NCI-H2196 (cell line): ENCODE data around the gene BCAN.
A peak's percentile ranks its signal among the peaks of the same experiment; 100 is the strongest.

Experiments used
- DNase-seq: peaks from one replicate; lab custom pipeline; 2025; ENCODE audit not compliant: unreplicated experiment; lab: John Stamatoyannopoulos, UW

BCAN gene

DNA sequence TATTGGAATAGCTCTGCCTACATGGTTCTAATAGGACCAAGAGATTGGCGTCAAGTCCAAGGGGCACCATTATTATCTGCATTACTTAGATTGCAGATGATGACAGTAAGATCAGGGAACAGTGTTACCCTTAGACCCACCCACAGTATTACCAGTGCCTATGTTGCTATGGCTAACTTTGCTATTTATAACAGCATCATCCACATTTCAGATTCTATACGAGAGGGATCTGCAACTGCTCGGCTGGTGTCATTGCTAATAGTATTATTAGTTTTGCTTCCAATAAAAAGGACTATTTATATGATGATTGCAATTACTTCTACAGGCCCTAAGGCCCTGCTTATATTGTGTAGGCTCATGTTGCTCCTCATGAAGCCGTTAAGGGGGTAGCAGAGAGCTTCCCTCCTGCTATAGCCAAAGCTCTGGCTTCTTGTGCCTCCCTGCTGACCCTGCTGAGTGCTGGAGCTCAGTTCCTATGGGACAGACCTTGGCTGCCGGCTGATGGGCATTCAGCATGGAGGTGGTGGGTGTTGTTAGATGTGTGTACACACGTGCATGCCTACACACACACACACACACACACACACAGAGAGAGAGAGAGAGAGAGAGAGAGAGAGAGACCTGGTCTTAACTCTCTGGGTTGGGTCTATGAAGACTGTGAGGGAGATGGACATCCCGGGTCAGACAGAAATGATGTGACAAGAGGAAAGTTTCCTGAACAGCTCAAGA, 1.3 kb downstream of the BCAN start:
- no peak for DNase-seq

DNA sequence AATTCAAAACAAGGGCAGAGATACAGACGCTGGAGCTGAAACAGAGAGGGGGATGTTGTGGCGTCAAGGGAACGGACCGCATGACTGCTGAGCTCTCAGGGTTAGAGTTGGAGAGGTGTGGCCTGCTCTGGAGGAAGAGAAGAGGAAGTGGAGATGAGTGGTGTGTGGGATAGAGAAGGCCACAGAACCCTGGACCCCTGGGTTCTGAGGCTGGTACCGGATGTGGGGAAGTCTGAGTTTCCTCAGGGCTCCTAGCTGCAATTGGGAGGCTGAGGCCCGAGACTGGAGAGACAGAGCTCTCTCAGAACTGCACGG, 1.8 kb downstream of the BCAN start:
- no peak for DNase-seq

DNA sequence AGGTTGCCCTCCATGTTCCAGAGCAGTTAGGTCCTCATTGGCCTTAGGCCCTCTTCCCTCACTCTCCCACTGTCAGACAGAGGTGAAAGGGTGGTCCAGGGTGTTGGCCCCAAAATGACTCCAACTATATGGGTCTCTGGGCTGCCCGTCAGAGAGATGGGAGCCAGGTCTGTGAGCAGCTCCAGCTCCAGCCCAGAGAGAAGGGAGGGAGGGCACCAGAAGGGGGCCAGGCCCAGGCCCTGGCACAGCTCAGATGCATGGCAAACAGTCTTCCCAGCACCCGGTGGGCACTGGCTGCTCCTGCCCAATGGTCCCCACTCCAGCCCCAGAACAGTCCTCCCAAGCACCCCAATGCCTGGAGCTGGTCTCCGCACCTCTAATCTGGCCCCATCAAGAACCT, 2.2 kb downstream of the BCAN start:
- no peak for DNase-seq

DNA sequence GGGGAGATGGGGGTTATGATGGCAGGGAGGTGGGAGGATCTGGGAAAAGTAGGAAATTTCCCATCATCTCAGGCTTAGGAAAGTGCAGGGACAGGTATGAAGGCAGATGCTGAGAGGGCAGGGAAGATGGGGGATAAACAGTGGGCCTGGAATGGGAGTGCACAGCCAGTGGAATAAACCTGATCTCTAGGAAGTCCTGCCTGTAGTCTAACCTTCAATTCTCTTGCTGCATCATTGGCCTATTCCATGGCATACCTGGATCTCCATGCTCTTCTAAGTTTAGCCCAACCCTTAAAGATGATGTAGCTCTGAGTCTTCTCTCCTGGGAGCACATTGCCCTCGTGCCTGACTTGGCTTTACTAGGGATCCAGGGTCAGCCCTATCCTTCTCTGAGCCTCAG, 2.7 kb downstream of the BCAN start:
- no peak for DNase-seq

DNA sequence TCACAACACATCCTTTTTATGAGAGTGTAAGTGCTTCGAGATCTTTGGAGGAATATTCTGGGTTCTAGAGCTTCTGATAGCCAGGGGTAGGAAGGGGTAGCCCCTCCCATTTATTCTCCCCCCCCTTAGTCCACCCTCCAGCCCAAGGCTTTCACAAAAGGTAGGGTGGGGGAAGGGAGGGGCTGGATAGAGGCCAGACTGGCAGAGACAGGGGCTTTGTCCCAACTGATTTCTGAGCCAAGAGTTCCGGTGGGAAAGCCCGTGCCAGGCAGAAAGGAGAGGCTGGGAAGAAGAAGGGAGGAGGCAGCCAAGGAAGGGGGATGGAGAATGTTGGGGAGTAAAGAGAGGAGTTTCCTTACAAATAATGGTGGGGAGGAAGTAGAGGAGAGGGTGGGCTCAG, 3.1 kb downstream of the BCAN start:
- DNase-seq, result no peak

DNA sequence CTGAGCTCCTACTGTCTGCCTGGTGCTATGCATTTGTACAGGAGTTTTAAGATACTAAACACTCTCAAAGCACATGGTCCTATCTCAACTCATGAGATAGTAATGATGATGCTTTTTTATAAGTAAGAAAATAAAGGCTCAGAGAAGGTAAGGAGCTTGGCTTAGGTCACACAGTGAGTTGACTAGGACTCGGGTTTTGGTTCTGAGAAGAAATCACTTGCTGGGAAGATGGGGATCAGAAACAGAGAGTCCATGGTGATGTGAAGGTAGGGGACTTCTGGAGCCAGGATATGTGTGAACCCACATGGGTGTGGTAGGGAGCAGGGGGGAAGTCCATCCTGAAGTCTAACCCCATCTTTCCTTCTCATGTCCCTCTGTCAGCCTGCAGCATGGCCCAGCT, 3.7 kb downstream of the BCAN start:
- DNase-seq, result no peak

DNA sequence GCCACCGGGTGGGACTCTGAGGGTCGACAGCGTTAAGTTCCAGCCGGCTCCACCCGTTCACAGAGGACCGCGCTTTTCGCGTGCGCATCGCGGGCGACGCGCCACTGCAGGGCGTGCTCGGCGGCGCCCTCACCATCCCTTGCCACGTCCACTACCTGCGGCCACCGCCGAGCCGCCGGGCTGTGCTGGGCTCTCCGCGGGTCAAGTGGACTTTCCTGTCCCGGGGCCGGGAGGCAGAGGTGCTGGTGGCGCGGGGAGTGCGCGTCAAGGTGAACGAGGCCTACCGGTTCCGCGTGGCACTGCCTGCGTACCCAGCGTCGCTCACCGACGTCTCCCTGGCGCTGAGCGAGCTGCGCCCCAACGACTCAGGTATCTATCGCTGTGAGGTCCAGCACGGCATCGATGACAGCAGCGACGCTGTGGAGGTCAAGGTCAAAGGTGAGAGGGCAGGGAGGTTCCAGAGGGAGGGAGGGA, 4.9 kb downstream of the BCAN start:
- no peak for DNase-seq

DNA sequence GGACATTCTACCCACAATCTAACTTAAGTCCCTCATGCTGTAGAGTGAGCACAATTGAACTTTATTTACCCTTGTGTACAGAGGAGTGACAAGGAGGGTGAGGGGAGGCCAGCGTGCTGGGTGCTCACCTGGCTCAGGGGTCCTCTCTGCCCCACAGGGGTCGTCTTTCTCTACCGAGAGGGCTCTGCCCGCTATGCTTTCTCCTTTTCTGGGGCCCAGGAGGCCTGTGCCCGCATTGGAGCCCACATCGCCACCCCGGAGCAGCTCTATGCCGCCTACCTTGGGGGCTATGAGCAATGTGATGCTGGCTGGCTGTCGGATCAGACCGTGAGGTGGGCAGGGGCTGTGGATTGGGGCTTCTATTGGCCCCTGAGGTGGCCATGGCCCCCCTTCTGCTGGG, 5.4 kb downstream of the BCAN start:
- DNase-seq, result no peak

DNA sequence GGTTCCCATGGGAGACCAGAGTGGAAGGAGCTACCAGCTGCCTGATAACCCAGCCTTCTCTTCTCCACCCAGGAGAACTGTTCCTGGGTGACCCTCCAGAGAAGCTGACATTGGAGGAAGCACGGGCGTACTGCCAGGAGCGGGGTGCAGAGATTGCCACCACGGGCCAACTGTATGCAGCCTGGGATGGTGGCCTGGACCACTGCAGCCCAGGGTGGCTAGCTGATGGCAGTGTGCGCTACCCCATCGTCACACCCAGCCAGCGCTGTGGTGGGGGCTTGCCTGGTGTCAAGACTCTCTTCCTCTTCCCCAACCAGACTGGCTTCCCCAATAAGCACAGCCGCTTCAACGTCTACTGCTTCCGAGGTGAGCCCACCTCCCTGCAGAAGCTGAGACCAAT, 6.6 kb downstream of the BCAN start:
- no peak for DNase-seq

DNA sequence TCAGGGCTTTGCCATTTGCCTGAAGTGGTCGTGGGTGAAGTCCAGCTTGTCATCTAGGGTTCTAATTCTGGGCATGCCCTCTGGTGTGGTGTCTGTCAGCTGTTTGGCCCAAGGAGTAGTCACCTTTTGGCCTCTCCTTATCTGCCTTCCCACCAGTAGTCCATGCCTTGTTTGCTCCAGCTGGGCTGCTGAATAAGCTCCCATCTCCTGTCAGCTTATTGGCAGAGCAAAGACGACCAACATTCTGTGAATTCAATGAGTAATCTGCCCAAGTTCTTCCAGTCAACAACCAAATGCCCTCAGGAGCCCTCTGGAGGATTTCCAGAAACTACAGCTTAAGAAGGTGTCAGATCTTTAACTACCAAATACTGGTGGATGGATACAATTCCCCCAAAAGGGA, 7.0 kb downstream of the BCAN start:
- no peak for DNase-seq

DNA sequence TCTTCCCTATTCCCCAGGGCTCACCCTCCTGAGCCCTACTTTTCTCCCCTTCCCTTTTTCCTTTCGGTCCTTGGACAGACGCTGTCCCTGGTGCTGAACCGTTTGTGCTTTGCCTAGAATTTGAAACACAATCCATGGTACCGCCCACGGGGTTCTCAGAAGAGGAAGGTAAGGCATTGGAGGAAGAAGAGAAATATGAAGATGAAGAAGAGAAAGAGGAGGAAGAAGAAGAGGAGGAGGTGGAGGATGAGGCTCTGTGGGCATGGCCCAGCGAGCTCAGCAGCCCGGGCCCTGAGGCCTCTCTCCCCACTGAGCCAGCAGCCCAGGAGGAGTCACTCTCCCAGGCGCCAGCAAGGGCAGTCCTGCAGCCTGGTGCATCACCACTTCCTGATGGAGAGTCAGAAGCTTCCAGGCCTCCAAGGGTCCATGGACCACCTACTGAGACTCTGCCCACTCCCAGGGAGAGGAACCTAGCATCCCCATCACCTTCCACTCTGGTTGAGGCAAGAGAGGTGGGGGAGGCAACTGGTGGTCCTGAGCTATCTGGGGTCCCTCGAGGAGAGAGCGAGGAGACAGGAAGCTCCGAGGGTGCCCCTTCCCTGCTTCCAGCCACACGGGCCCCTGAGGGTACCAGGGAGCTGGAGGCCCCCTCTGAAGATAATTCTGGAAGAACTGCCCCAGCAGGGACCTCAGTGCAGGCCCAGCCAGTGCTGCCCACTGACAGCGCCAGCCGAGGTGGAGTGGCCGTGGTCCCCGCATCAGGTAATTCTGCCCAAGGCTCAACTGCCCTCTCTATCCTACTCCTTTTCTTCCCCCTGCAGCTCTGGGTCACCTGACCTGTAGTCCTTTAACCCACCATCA, 10.4 kb downstream of the BCAN start:
- peak; percentile 8 for DNase-seq

DNA sequence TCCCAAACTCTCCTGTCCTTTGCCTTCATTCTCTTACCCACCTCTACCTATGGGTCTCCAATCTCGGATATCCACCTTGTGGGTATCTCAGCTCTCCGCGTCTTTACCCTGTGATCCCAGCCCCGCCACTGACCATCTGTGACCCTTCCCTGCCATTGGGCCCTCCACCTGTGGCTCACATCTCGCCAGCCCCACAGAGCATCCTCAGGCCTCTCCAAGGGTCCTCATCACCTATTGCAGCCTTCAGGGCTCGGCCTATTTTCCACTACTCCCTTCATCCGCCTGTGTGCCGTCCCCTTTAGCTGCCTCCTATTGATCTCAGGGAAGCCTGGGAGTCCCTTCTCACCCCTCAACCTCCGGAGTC, 11.1 kb downstream of the BCAN start:
- no peak for DNase-seq

DNA sequence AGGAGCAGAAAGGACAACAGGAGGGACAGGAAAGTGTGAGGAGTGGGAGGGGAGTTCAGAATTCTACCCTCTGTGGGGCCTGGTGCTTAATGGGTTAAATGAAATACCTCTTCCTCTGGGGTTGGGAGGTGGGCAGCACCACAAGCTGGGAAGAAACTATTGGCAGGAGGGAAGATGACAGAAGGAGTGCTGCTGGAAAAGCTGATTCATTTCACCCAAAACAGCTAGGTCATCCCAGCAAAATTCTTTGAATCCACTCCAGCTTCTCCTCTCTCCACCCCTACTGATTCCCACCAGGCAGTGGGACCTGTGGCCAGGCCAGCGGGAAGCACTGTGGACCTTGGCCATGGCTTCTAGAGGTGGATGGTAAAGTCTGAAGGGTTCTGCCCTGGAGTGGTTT, 12.8 kb downstream of the BCAN start:
- DNase-seq, result no peak

DNA sequence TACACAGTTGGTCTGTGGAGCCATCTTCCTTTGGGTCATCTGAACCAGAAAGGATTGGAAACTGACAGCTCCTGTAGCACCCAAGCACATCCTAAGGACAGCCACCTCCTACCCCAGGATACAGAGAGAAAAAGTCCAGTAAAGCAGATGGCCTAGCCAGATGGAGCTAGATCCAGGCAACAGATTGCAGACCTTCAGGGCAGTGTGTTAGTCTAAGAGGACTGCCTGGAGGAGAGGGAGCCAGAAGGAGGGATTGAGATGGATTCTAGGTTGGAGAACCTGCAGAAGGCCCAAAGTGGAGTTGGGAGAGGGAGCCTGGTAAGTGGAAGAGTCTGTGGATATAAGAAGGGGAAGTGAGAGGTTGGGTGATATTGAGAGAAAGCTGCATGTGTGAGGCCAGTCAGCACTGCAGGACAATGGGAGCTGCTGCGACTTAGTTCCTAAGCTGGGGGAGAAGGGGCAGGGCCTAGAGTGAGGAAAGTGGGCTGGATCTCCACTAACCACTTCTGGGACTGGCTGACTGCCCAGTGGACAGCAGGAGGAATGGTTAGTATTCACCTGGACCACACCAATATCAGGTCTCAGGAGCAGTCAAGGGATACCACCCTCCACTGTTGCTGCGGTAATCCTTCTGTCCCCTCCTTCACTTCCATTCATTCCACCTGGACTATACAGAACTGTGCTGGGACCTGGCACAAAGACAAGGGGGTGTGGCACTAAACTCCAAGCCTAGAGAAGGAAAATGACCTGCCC, 13.4 kb downstream of the BCAN start:
- peak; percentile 67 for DNase-seq

DNA sequence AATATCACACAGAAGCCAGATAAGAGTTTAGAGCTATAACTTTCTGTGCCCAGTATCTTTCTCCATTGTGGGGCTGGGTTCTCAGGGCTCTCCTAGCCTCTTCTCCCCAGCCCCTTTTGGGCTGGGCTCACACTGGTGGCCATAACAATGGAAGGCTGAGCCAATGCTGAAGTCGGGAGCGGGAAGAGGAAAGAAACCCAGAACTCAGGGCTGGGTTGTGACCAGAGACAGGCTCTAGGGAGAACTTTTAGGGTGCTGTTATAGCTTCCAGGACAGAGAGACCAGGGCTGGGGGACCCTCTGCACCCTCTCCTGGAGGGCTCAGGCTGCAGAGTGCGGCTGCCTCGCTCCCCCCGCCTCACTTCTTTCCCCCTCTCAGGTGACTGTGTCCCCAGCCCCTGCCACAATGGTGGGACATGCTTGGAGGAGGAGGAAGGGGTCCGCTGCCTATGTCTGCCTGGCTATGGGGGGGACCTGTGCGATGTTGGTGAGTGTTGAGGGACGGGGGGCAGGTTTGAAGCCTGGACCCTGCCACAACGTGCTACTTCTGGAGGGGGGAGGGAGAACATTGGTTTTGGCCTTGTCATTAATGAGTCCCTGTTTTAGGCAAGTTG, 14.1 kb downstream of the BCAN start:
- no peak for DNase-seq

DNA sequence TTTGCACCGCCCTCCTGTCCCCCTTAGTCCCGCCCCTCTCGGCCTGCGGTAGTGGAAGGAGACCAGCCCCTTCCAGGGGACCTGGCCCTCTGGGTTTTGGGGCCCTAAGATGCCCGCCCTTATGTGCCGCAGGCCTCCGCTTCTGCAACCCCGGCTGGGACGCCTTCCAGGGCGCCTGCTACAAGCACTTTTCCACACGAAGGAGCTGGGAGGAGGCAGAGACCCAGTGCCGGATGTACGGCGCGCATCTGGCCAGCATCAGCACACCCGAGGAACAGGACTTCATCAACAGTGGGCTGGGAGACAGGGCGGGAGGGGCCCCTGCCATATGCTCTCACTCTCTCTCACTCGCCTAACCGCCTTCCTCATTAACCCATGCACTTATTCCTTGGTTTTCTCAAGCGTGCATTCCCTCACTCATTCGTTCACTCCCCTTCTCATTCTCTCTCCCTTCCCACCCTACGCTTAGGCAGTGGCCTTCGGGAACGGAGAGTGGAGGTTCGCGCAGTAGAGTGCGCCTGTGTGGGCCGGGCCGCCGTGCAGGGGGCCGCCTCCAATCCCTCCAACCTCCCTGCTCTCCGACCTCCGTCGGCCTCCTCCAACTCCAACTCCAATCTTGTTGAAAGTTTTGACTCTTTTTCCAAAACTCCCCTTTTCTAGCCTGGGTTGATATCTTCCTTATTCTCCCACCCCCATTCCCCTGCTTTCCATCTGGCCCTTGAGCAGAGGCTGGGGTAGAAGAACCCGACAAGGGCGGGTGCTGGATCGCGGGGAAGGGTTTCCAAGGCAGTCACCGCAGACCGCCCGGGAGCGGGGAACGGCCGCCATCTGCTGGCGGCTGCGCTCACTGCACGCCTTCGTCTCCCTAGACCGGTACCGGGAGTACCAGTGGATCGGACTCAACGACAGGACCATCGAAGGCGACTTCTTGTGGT, 15.2 kb downstream of the BCAN start:
- peak; percentile 85 for DNase-seq

DNA sequence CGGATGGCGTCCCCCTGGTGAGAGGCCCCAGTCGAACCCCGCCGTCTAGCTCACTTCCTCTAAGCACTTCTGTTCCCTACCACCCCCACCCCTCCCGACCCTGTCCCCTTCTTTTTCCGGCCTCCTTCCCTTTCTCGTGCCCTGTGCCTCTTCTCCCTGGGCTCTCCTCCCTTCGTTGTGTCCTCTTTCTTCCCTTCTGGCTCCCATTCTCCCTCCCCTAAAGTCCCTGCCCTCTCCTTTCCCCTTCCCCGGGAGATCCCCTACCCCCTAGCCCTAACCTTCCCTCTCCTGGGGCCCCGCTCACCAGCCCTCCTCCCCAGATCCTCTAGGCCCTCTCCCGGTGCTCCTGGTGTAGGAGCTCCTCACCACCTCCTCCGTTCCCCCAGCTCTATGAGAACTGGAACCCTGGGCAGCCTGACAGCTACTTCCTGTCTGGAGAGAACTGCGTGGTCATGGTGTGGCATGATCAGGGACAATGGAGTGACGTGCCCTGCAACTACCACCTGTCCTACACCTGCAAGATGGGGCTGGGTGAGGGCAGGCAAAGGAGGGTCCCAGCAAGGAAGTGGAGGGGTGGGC, 15.9 kb downstream of the BCAN start:
- DNase-seq, result no peak

DNA sequence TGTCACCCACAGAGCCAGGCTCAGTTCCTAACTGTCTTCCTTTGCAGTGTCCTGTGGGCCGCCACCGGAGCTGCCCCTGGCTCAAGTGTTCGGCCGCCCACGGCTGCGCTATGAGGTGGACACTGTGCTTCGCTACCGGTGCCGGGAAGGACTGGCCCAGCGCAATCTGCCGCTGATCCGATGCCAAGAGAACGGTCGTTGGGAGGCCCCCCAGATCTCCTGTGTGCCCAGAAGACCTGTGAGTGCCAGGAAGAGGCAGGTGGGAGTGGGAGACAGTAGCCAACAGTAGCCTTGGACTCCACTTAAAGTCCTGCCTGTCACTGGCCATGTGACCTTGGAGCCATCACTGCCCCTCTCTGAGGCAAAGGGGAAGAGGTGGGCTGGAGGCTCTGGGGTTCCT, 16.6 kb downstream of the BCAN start:
- DNase-seq, result no peak

DNA sequence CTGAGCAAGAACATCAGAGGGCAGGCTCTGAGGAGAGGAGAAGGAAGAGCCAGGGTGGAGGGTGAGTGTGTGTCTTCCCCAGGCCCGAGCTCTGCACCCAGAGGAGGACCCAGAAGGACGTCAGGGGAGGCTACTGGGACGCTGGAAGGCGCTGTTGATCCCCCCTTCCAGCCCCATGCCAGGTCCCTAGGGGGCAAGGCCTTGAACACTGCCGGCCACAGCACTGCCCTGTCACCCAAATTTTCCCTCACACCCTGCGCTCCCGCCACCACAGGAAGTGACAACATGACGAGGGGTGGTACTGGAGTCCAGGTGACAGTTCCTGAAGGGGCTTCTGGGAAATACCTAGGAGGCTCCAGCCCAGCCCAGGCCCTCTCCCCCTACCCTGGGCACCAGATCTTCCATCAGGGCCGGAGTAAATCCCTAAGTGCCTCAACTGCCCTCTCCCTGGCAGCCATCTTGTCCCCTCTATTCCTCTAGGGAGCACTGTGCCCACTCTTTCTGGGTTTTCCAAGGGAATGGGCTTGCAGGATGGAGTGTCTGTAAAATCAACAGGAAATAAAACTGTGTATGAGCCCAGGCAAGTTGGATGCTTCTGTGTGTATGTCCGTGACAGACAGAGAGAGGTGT, 17.1 kb downstream of the BCAN start:
- DNase-seq, result no peak

DNA sequence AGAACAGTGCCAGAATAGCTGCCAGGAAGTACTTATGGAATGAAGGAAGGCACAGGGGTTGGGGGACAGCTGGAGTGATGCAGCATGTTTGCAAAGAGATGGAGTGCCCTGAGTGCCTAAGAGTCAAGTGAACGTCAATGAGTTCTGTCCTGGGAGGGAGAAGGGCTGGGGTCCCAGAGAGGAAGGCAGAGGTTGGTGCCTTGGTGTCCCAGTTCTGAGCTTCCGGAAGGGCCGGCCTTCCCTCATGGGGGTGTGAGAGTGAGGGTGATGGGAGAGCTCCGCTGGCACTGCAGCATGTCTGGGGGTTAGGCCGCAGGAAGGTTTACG, 17.7 kb downstream of the BCAN start:
- DNase-seq, result no peak
